Femur (tissue), 1 donor: ENCODE data around the gene SDK2.

Source experiments
- DNase-seq: peaks from one replicate; pipeline ENCODE4 v3.0.0-alpha.2; 2017

Gene SDK2, protein sequence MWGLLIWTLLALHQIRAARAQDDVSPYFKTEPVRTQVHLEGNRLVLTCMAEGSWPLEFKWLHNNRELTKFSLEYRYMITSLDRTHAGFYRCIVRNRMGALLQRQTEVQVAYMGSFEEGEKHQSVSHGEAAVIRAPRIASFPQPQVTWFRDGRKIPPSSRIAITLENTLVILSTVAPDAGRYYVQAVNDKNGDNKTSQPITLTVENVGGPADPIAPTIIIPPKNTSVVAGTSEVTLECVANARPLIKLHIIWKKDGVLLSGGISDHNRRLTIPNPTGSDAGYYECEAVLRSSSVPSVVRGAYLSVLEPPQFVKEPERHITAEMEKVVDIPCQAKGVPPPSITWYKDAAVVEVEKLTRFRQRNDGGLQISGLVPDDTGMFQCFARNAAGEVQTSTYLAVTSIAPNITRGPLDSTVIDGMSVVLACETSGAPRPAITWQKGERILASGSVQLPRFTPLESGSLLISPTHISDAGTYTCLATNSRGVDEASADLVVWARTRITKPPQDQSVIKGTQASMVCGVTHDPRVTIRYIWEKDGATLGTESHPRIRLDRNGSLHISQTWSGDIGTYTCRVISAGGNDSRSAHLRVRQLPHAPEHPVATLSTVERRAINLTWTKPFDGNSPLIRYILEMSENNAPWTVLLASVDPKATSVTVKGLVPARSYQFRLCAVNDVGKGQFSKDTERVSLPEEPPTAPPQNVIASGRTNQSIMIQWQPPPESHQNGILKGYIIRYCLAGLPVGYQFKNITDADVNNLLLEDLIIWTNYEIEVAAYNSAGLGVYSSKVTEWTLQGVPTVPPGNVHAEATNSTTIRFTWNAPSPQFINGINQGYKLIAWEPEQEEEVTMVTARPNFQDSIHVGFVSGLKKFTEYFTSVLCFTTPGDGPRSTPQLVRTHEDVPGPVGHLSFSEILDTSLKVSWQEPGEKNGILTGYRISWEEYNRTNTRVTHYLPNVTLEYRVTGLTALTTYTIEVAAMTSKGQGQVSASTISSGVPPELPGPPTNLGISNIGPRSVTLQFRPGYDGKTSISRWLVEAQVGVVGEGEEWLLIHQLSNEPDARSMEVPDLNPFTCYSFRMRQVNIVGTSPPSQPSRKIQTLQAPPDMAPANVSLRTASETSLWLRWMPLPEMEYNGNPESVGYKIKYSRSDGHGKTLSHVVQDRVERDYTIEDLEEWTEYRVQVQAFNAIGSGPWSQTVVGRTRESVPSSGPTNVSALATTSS (N-terminal part only)

DNA sequence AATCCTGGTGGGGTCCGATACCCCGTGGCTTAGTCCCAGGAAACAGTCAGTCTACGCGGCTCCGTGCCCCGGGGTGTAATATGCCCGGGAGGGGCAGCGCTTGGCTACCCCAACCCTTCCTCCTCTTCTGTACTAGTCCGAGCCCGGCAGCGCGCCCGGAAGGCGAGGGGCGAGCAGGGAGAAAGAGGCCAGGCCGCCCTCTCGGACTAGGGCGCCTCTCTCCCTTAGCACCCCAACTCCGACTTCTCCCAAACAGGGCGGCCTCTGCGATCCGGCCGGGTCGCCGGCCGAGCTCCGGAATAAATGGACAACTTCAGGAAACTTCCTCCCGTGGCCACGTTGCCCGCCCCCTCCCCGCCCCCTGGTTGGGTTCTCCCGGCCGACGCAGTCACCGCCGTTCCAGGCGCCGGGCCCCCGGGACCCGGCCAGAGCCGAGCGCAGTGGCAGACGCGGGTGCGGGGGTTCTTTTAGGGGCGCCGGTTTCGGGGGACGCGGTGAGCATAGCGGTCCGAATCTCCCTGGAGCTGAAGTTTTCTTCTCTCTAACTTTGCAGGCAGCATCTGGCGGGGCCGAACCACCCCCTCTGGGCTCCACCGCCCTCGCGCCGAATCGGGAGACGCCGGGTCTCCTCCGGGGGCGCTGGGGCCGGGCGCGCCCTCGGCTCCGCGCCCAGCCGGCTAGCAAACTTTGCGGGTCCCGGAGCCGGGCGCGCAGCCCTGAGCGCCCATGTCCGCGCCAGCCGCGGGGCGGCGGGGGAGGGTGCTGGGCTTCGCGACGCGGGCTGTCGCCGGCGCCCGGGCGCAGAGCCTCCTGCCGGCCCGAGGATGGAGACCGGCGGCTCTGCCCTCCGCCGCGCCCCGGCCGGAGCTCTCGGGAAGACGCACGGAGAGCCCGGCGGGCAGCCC, at the start of gene SDK2:
TSS of gene SDK2 (minus strand) at position 301 of the 905 bp plus-strand sequence. CDS start 357 bp downstream, outside the sequence.
- peak; percentile 63 for DNase-seq

DNA sequence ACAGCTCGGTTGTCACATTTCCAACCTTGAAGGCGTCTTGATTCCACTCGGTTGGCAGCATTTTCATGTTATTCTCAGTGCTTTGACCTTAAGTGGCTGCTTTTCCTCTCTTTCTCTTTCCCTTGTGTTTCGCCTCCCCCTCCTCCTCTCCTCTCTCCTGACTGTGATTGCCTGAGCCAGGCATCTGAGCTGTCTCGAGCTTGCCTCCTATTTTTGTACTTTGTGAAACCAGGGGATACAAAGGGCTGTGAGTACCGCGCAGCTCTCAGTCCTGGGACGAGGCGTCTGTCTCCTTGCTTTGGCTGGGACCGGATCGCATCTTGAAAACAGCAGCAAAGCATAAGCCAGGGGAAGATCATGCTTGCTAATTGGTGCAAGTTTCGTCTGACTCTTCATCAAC, 48.8 kb upstream of the SDK2 start:
- no peak for DNase-seq

DNA sequence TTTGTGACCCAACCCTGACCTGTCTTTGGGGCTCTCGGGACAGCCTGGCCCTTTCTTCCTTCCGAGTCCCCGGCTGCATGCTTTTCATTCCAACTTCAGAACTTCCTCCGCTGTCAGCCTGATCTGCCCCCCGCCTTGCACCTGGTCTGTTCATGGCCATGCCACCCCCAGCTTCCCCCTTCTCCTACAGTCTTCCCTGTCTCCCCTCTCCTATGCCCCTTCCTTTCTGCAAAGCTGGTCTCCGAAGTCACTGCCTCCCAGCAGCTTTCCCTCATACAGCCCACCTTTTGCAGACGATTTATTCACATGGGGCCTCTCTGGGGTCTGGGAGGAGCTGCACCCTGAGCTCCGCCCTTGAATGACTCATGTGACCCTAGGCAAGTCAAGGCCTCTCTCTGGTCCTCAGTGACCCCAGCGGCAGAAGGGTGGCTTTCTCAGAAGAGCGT, 47.1 kb upstream of the SDK2 start:
- no peak for DNase-seq

DNA sequence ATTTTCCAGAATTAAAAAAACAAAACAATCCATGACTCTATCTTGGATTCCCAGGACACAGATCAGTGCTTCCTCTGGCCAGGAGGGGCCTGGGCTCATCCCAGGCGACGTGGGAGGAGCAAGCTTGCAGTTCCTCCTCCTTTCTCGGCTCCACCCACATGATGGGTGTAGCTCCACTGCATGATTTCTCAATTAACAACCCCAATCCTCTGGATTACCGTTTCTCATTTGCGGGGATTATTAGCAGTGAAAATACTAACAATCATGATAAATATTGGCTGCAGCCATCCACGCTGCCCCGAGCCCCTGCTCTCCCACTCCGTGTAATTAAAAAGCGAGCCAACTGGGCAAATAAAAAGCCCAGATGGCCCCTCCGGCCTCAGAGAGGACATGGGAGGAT, 46.4 kb upstream of the SDK2 start:
- no peak for DNase-seq

DNA sequence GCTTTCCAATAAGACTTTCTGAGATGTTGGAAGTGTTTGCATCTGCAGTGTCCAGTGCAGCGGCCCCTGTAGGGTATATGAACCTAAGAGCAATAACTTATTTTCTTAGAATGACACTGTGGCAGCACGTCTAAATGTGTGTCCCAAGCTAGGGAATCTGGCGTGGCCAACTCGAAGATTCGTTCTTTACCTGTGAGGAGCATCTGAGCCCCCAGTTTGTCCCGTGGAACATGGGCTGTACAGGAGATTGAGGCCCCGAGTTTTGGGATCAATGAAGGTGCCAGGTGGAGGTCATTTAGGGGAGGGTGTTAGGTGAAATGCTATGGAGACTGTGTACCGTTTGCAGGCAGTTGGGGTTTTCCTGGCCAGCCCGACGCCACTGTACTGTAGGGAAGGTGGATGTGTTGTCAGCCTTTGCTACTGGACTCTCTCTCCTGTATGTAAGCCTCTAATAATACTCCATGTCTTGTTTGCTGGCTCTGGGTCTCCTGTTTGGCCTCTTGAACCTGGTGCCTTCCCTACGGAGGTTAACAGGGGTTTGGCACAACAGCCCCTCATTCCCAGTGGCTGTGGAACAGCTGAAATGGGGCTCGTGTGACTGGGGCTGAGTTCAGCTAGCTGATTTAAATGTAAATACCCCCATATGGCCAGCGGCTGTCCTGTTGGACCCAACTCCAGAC, 45.5 kb upstream of the SDK2 start:
- DNase-seq: no peak

DNA sequence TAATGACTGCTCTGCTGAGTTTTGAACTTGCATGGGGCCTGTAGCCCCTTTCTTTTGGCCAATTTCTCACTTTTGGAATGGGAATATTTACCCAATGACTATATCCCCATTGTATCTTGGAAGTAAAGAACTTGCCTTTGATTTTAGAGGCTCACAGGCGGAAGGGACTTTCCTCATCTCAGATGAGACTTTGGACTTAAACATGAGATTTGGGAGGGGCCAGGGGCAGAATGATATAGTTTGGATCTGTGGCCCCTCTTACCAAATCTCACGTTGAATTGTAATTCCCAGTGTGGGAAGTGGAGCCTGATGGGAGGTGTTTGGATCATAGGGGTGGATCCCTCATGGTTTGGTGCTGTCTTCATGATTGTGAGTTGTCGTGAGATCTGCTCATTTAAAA, 42.7 kb upstream of the SDK2 start:
- no peak for DNase-seq

DNA sequence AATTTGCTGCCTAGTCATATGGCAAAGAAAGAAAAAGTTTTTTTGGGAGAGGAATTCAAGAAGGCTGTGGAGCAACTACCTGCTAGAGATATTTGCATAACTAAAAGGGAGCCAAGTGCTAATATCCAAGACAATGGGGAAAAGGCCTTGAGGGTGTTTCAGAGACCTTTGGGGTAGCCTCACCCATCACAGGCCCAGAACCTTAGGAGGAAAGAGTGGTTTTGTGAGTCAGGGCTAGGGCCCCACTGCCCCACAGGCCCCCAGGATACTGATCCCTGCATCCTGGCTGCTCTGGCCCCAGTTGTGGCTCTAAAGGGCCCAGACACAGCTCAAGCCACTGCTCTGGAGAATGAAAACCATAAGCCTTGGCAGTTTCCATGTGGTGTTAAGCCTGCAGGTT, 41.9 kb upstream of the SDK2 start:
- no peak for DNase-seq

DNA sequence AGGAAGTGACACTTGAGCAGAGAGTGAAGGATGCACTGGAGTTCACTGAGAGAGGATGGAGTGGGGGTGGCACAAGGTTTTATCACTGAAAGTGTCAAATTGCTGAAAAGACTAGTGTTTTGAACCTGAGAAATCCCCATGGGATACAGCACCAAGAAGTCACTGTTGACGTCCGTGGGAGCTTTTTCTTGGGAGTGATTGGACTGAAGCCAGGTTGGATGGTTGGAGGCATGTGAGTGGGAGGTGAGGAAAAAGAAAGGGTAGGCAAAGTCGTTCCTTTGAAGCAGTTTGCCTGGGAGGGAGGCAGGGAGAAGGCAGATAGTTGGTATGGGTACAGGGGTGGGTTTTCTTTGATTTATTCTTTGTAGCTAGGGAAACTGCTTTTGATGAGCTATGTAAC, 39.9 kb upstream of the SDK2 start:
- DNase-seq: no peak

DNA sequence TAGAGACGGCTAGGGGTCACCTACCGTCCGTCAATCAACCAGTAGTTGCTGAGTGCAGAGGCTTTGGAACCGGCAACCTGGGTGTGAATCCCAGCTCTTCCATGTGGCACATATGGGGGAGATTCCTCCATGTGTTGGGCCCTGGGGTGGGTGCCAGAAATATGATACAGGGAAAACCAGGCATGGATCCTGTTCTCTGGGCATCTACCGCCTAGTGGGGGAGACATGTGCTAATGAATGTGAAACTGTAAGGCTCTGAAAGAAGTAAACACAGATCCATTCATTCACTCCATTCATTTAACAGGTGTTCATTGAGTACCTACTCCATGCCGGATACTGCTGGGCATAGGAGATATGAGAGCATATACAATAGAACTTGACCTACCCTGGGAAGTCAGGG, 39.5 kb upstream of the SDK2 start:
- DNase-seq: no peak

DNA sequence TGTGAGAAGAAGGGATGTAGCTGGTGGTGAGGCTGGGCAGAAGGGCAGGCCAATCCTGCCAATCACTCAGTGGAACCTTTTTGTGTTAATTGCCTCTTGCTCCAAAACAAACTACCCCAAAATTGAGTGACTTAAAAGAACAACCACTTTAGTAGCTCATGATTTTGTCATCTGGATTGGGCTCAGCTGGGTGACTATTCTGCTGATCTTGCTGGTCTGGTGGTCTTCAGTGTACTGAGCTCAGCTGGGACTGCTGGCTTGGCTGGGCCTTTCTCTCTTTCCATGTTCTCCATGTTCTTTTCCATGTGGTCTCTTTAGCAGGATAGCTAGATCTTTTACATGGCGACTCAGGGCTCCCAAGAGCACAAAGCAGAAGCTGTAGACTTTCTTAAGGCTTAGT, 37.7 kb upstream of the SDK2 start:
- no peak for DNase-seq

DNA sequence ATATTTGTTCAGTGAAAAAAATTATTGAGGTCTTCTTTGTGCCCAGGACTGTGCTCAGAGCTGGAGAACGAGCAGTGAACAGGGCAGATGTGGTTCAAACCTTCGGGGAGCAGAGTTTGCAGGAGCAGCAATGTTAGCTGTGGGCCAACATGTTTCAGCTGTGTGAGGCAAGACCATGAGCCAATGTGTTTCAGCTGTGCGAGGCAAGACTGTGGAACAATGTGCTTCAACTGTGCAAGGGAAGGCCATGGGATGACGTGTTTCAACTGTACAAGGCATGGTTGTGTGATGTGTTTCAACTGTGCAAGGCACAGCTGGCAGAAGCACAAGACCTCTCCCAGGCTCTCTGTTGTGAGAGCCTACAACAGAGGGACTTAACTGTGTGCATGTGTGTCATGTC, 35.2 kb upstream of the SDK2 start:
- DNase-seq: no peak

DNA sequence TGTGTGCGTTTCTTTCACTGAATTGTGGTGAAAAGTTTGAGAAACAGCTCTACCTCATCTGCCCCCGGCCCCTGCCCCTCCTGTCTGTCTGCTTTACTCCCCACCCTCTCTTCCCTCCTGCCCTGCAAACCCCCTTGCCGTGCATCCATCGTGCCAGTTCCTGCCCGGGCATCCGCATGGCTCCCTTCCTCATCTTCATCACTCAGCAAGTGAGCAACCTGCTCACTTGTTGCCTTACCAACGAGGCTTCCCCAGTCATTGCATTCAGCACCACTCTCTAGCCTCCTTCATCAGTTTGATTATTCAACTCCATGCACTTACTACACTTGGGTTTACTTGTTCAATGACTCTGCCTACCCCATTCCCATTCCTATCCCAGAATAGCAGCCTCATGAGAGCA, 34.8 kb upstream of the SDK2 start:
- DNase-seq: no peak

DNA sequence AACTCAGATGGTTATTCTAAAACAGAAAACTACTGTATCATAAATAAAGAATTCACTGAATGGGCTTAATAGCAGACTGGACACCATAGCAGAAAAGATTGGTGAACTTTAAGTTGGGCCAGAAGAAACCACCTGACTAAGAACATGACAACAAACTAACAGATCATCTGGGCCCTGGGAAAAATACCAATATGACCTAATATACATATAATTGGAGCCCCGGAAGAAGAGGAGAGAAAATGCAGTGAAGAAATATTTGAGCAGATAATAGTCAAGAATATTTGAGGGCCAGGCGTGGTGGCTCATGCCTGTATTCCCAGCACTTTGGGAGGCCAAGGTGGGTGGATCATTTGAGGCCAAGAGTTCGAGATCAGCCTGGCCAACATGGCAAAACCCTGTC, 25.5 kb upstream of the SDK2 start:
- DNase-seq: no peak

DNA sequence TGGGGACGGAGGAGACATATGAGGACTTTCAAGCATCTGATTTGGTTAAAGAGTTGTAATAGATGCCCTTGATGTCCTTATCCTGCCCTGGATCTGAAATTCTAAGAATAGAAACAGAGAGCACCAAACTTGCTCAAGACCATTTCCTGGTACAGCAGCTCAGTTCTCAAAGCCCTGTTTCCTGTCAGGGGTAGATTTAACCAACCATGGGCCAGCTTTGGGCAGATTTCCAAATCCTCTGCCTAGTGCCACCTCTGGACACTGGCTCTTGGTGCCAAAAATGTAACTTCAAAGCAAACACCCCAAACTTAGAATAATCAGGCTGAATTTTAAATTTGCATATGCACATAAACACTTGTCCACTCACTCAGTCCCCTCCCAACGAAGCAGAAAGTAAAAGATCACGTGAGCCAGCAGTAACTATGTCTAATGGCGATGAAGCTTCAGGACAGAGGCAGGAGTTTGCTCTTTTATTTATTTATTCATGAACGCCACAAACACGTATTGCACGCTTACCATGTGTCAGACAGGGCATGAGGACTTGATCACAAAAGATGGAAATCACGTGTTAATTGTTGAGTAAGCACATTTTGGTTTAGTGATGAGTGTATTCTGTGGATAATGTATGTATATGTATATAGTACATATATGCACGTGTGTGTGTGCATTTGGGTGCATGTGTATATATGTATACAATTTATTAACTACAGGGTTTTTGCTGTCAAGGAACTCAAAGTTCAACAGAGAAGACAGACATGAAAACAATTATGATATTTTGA, 23.1 kb upstream of the SDK2 start:
- DNase-seq: no peak

DNA sequence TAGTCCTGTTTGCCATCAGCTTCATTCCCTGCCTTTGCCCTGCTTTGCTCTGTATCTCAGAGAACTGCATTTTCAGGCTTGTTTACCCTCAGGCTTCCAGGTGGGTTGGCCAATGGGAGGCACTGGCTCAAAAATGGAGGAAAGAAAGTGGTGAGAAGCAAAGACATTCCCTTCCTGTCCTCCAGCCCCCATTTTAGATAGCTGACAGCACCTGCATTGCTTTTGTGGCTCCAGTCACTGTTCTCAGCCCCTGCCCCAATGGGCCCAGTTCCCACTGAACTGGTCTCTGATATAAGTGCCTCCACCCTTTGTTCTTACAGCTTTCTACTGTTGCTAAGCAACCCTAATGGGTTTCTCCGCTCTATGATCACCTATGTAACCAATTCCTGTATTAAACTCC, 19.4 kb upstream of the SDK2 start:
- DNase-seq: no peak

DNA sequence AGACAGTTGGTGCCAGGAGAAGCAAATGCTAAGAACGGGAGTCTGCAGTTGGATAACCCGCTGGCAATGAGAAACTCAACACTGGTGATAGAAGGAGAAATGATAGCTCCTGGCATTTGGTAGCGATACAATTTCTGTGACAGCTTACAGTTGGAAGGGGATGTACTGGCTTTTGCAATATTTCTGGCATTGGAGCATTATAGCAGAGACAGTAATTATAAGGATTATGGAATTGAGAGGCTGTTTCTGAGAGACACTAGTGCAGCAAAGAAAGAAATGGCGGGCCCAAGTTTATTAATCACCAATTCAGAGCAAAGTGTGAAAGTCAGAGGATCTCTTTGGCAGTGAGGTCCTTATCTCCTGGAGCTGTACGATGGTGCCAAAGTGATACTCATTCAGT, 16.1 kb upstream of the SDK2 start:
- no peak for DNase-seq

DNA sequence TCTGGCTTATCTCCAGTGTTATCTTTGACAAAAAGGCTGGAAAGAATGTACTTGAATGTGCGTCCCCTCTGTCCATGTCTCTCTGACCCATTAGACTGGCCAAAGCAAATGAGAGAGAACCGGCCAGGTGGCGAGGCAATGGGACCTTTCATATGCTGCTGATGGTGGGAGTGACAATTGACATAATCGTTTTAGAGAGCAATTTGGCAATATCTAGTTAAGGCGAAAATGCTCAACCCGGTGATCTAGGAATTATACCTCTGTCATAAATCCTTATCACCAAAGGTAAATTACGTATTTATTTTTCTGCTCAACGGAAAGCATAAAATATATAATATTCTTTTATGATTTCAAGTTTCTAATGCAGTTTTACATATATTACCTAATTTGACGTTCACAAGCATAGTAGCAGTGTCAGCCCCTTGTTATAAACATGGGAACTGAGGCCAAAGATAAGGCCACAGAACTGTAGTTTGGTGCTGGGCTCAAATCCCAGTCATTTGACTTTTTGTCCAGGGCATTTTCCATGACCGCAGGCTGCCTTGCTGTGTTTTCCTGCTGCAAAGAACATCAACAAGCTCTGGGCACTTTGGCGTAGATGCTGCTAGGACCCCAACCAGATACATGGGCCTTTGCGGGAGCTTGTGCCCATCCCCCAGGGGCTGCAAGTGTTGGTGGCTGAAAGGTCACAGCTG, 14.7 kb upstream of the SDK2 start:
- DNase-seq: no peak

DNA sequence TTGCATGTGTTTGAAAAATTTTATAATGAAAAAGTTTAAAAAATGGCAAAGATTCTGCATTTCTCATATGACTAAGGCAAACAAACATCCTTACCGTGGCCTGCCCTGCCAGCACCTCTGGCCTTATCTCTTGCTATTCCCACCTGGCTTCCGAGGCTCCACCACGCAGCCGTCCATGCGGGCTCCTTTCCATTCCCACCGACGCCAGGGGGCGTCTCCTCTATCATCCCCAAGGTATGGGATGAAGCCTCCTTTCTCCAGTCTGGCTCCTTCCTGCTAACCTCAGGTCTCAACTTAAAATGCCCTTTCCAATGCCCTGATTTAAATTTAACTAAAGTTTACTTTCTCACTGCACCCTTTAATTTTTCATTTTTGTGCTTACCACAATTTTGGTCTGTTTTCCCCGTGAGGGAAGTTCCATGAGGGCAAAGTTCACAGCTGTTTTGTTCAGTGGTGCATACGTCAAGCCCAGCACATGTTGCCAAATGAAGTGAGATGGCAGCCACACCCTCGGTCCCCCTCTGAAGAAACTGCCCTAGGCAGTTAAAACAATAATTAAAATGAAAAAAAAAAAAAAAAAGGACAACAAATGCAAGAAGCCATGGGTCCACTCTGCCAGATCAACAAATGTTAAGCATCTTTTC, 13.3 kb upstream of the SDK2 start:
- peak; percentile 43 for DNase-seq

DNA sequence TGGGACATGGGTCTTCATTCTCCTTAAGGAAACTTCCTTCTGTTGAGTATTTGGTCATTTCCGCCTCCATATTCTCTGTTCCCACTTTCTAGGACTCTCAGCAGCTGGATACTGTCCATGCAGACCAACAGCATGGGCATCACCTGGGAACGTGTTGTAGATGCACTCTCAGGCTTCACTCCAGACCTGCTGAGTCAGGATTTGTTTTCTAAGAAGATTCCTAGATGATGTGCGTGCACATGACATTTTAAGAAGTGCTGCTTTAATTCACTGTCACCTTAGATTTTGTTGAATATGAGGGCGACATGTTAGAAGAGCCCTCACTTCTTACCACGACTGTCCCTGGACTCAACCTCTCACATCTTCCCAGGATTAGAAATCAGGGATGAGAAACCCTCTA, 10.0 kb upstream of the SDK2 start:
- no peak for DNase-seq

DNA sequence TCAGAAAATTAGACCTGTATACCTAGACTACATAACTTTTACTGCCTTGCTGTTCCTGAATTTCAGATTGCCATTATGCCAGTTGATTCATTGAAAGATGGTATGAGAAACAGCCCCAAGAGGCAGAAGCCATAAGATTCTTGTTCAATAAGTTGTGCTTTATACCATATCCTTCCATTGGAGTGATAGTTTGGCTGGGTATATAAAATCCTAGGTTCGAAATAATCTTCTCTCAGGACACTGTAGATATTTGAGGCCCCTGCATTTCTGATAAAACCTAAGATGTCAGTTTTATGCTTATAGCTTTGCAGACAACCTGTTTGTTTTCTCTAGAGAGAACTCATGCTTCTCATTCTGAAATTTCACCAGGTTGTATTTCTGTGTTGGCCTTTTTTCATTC, 9.6 kb upstream of the SDK2 start:
- no peak for DNase-seq
